SIG-M5 treated with dmso at 0.1 percent for 504 hours (cell line): ENCODE measurements around the gene WDR81.
"Not testable (repeated sequence)": the region's sequence is repeated elsewhere in the genome, so short reads cannot be mapped to it uniquely, and the experiment has no call there.

Experiments used
- DNase-seq: peaks from one replicate; lab custom pipeline; 2025; ENCODE audit not compliant: unreplicated experiment; lab: John Stamatoyannopoulos, UW

The WDR81 gene

GRCh38 chr17:1724351-1724868, at the start of gene WDR81:
Gene WDR81 (plus strand): TSS chr17:1724704. CDS start chr17:1724960, 256 bp downstream.
- DNase-seq: peak; percentile 73

- no peak for DNase-seq
Measured at GRCh38 chr17:1676401-1676800, 48.1 kb upstream of the WDR81 start.

GRCh38 chr17:1683459-1683858, 41.0 kb upstream of the WDR81 start:
- peak; percentile 83 for DNase-seq

GRCh38 chr17:1684378-1685189, 39.9 kb upstream of the WDR81 start, which contains the start of gene PRPF8:
Gene PRPF8 (minus strand): TSS chr17:1684867. CDS start chr17:1684571, 296 bp downstream.
- DNase-seq: peak; percentile 95

GRCh38 chr17:1686086-1686485, 38.4 kb upstream of the WDR81 start:
- DNase-seq: no peak

- not testable (repeated sequence) for DNase-seq
Measured at GRCh38 chr17:1688405-1688804, 36.1 kb upstream of the WDR81 start.

GRCh38 chr17:1690544-1691221, 33.8 kb upstream of the WDR81 start:
- DNase-seq: no peak

- no peak for DNase-seq
Measured at GRCh38 chr17:1693339-1693738, 31.2 kb upstream of the WDR81 start.

GRCh38 chr17:1695365-1695764, 29.1 kb upstream of the WDR81 start:
- DNase-seq: no peak

- DNase-seq: no peak
Measured at GRCh38 chr17:1697681-1698080, 26.8 kb upstream of the WDR81 start.

GRCh38 chr17:1699891-1700290, 24.6 kb upstream of the WDR81 start:
- DNase-seq: not testable (repeated sequence)

- DNase-seq: no peak
Measured at GRCh38 chr17:1703063-1703462, 21.4 kb upstream of the WDR81 start.

GRCh38 chr17:1705004-1705403, 19.5 kb upstream of the WDR81 start:
- DNase-seq: no peak

- DNase-seq: no peak
Measured at GRCh38 chr17:1707107-1707506, 17.4 kb upstream of the WDR81 start.

GRCh38 chr17:1708791-1709346, 15.6 kb upstream of the WDR81 start:
- not testable (repeated sequence) for DNase-seq

GRCh38 chr17:1709403-1709951, 15.0 kb upstream of the WDR81 start:
- DNase-seq: peak; percentile 20

GRCh38 chr17:1709971-1710806, 14.3 kb upstream of the WDR81 start, which contains the start of gene TLCD2:
Gene TLCD2 (minus strand): TSS chr17:1710377. CDS start chr17:1710242, 135 bp downstream.
- no peak for DNase-seq

GRCh38 chr17:1710807-1711553, 13.5 kb upstream of the WDR81 start:
- no peak for DNase-seq

GRCh38 chr17:1711804-1712203, 12.7 kb upstream of the WDR81 start:
- no peak for DNase-seq

GRCh38 chr17:1712271-1712670, 12.2 kb upstream of the WDR81 start:
- no peak for DNase-seq
